ENCODE results near the gene CTRB1.
"Not testable (repeated sequence)": the region's sequence is repeated elsewhere in the genome, so short reads cannot be mapped to it uniquely, and the experiment has no call there.

CTRB1 gene

GRCh38 chr16:75204905-75205304 lies 13.9 kb upstream of the CTRB1 start:
- not testable (repeated sequence) for H3K36me3 ChIP-seq (ENCODE audit: insufficient read depth, low read length); H2AFZ ChIP-seq (ENCODE audit: low read length, unreplicated experiment); H3K27ac ChIP-seq (ENCODE audit: low read depth, low read length); H3K4me1 ChIP-seq (ENCODE audit: control insufficient read depth, insufficient read depth, low read length, unreplicated experiment); H3K27me3 ChIP-seq (ENCODE audit: insufficient read depth, low read length); H3K4me3 ChIP-seq (ENCODE audit: low read depth, low read length); H3K79me2 ChIP-seq (ENCODE audit: control insufficient read depth, insufficient read depth, low read length, unreplicated experiment)

DNA sequence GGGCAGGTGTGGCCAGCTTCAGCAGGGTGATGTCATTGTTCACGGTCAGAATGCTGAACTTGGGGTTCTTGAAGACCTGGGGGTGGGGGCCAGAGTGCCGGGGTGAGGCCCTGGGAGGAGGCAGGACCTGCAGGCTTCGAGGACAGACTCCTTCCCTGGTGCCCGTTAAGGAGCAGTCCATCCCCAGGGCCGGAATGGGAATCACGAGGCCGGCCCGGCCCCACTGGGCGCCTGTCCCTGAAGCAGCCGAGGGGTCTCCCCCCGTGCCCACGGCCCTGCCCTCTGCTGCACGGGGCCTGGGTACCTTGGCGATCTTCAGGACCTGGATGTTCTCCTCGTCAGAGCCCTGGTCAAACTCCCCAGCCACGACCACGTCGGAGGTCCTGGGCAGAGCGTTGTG lies 13.3 kb upstream of the CTRB1 start:
- H3K27me3 ChIP-seq (ENCODE audit: insufficient read depth, low read length); H3K36me3 ChIP-seq (ENCODE audit: insufficient read depth, low read length); H3K4me1 ChIP-seq (ENCODE audit: control insufficient read depth, insufficient read depth, low read length, unreplicated experiment); H3K27ac ChIP-seq (ENCODE audit: low read depth, low read length); H3K79me2 ChIP-seq (ENCODE audit: control insufficient read depth, insufficient read depth, low read length, unreplicated experiment); H3K4me3 ChIP-seq (ENCODE audit: low read depth, low read length); H2AFZ ChIP-seq (ENCODE audit: low read length, unreplicated experiment): not testable (repeated sequence)

GRCh38 chr16:75205961-75206748 lies 12.6 kb upstream of the CTRB1 start:
- not testable (repeated sequence) for H3K4me3 ChIP-seq (ENCODE audit: low read depth, low read length); H3K36me3 ChIP-seq (ENCODE audit: insufficient read depth, low read length); H3K4me1 ChIP-seq (ENCODE audit: control insufficient read depth, insufficient read depth, low read length, unreplicated experiment); H2AFZ ChIP-seq (ENCODE audit: low read length, unreplicated experiment); H3K27me3 ChIP-seq (ENCODE audit: insufficient read depth, low read length); H3K79me2 ChIP-seq (ENCODE audit: control insufficient read depth, insufficient read depth, low read length, unreplicated experiment); H3K27ac ChIP-seq (ENCODE audit: low read depth, low read length)

GRCh38 chr16:75206749-75207451 lies 11.9 kb upstream of the CTRB1 start, which contains the start of gene CTRB2:
TSS of gene CTRB2 (minus strand) at chr16:75207161. CDS start at chr16:75207141, 20 bp downstream.
- no peak within 1 kb of the TSS for H3K27ac ChIP-seq (ENCODE audit: low read depth, low read length)
- no peak within 1 kb of the TSS for H2AFZ ChIP-seq (ENCODE audit: low read length, unreplicated experiment)
- H3K36me3 ChIP-seq (ENCODE audit: insufficient read depth, low read length), result no peaks in the 10 kb centered on the region
- no peak within 1 kb of the TSS for H3K4me3 ChIP-seq (ENCODE audit: low read depth, low read length)
- no peaks in the 10 kb centered on the region for H3K27me3 ChIP-seq (ENCODE audit: insufficient read depth, low read length)
- no peaks in the 10 kb centered on the region for H3K79me2 ChIP-seq (ENCODE audit: control insufficient read depth, insufficient read depth, low read length, unreplicated experiment)
- H3K4me1 ChIP-seq (ENCODE audit: control insufficient read depth, insufficient read depth, low read length, unreplicated experiment), result no peaks in the 10 kb centered on the region

- Histone ChIP-seq H3K27me3 (ENCODE audit: insufficient read depth, low read length) (no peaks in the 10 kb centered on the region), H3K36me3 (ENCODE audit: insufficient read depth, low read length) (no peaks in the 10 kb centered on the region), H3K27ac (ENCODE audit: low read depth, low read length) (no peak overlapping the region), H3K4me3 (ENCODE audit: low read depth, low read length) (no peak overlapping the region), H2AFZ (ENCODE audit: low read length, unreplicated experiment) (no peak overlapping the region), H3K4me1 (ENCODE audit: control insufficient read depth, insufficient read depth, low read length, unreplicated experiment) (no peaks in the 10 kb centered on the region), H3K79me2 (ENCODE audit: control insufficient read depth, insufficient read depth, low read length, unreplicated experiment) (no peaks in the 10 kb centered on the region)
Observed at GRCh38 chr16:75207831-75208230, 11.0 kb upstream of the CTRB1 start.

GRCh38 chr16:75208242-75208825 lies 10.5 kb upstream of the CTRB1 start:
- Histone ChIP-seq H2AFZ (ENCODE audit: low read length, unreplicated experiment) (no peak overlapping the region), H3K27ac (ENCODE audit: low read depth, low read length) (no peak overlapping the region)

DNA sequence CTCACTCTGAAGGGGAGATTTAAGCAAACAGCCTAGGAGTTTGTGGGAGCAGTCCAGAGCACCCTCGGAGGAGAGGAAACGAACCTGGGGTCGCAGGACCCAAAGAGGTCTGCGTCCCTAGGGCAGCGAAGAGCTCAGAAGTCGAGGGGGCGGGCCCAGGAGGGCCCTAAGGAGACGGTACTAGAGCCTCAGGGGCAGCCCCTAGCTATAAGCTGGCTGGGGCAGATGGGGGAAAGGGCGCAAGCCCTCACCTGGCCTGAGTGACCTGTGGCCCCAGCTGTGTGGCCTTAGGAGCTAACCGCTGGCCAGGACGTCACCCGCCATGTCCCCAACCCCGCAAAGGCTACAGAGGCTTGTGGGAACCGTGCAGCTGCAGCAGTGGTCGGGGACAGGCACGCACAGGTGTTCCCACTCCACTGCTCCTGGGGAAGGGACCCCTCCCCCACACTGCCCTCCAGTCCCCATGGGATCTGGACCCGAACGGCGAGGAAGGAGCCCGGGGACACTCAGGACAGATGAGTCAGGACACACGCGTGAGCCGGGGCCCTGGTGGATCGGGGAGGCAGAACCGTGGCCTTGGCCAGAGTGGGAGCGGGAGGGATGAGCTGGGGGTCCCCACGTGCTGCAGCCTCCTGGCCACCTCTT lies 9.8 kb upstream of the CTRB1 start:
- Histone ChIP-seq H3K4me1 (ENCODE audit: control insufficient read depth, insufficient read depth, low read length, unreplicated experiment) (no peaks in the 10 kb centered on the region), H3K27me3 (ENCODE audit: insufficient read depth, low read length) (no peaks in the 10 kb centered on the region), H3K27ac (ENCODE audit: low read depth, low read length) (no peak overlapping the region), H3K79me2 (ENCODE audit: control insufficient read depth, insufficient read depth, low read length, unreplicated experiment) (no peaks in the 10 kb centered on the region), H3K36me3 (ENCODE audit: insufficient read depth, low read length) (no peaks in the 10 kb centered on the region), H2AFZ (ENCODE audit: low read length, unreplicated experiment) (no peak overlapping the region), H3K4me3 (ENCODE audit: low read depth, low read length) (no peak overlapping the region)

More at GRCh38 chr16:75208242-75208825, 10.5 kb upstream of the CTRB1 start:
- Histone ChIP-seq H3K4me3 (ENCODE audit: low read depth, low read length) (no peak overlapping the region), H3K79me2 (ENCODE audit: control insufficient read depth, insufficient read depth, low read length, unreplicated experiment) (no peaks in the 10 kb centered on the region), H3K27me3 (ENCODE audit: insufficient read depth, low read length) (no peaks in the 10 kb centered on the region), H3K4me1 (ENCODE audit: control insufficient read depth, insufficient read depth, low read length, unreplicated experiment) (no peaks in the 10 kb centered on the region), H3K36me3 (ENCODE audit: insufficient read depth, low read length) (no peaks in the 10 kb centered on the region)

DNA sequence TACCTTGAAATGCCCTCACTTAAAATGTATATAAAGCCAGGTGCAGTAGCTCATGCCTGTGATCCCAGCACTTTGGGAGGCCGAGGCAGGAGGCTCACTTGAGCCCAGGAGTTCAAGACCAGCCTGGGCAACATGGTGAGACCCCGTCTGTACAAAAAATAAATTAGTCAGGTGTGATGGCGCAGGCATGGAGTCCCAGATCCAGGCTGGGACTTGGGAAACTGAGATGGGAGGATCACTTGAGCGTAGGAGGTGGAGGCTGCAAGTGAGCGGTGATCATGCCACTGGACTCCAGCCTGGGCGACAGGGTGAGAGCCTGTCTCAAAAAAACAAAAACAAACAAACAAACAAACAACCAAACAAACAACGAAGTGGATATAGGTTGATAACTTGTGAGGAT lies 9.3 kb upstream of the CTRB1 start:
- H3K4me3 ChIP-seq (ENCODE audit: low read depth, low read length); H3K36me3 ChIP-seq (ENCODE audit: insufficient read depth, low read length); H3K27ac ChIP-seq (ENCODE audit: low read depth, low read length); H3K79me2 ChIP-seq (ENCODE audit: control insufficient read depth, insufficient read depth, low read length, unreplicated experiment); H2AFZ ChIP-seq (ENCODE audit: low read length, unreplicated experiment); H3K4me1 ChIP-seq (ENCODE audit: control insufficient read depth, insufficient read depth, low read length, unreplicated experiment); H3K27me3 ChIP-seq (ENCODE audit: insufficient read depth, low read length): not testable (repeated sequence)

DNA sequence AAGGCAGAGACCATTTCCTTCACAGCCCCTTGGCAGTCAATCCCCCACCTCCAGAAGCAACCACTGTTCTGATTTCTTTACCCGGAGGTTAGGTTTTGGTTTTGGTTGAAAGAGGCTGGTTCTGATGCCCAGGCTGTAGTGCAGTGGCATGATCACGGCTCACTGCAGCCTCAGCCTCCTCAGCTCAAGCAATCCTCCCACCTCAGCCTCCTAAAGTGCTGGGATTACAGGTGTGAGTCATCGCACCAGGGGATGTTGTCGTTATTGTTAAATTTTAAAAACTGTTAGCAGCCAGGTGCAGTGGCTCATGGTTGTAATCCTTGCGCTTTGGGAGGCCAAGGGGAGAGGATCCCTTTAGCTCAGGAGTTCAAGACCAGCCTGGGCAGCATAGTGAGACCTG lies 8.8 kb upstream of the CTRB1 start:
- H3K27me3 ChIP-seq (ENCODE audit: insufficient read depth, low read length), result no peaks in the 10 kb centered on the region
- H3K36me3 ChIP-seq (ENCODE audit: insufficient read depth, low read length), result no peaks in the 10 kb centered on the region
- no peak overlapping the region for H3K27ac ChIP-seq (ENCODE audit: low read depth, low read length)
- no peaks in the 10 kb centered on the region for H3K79me2 ChIP-seq (ENCODE audit: control insufficient read depth, insufficient read depth, low read length, unreplicated experiment)
- no peak overlapping the region for H3K4me3 ChIP-seq (ENCODE audit: low read depth, low read length)
- no peak overlapping the region for H2AFZ ChIP-seq (ENCODE audit: low read length, unreplicated experiment)
- H3K4me1 ChIP-seq (ENCODE audit: control insufficient read depth, insufficient read depth, low read length, unreplicated experiment), result no peaks in the 10 kb centered on the region

GRCh38 chr16:75211286-75211685 lies 7.5 kb upstream of the CTRB1 start:
- H3K36me3 ChIP-seq (ENCODE audit: insufficient read depth, low read length); H3K4me3 ChIP-seq (ENCODE audit: low read depth, low read length); H3K27me3 ChIP-seq (ENCODE audit: insufficient read depth, low read length); H3K79me2 ChIP-seq (ENCODE audit: control insufficient read depth, insufficient read depth, low read length, unreplicated experiment); H3K27ac ChIP-seq (ENCODE audit: low read depth, low read length); H2AFZ ChIP-seq (ENCODE audit: low read length, unreplicated experiment); H3K4me1 ChIP-seq (ENCODE audit: control insufficient read depth, insufficient read depth, low read length, unreplicated experiment): not testable (repeated sequence)

Data from ACC112 (cell line).